ENCODE data around the gene SAMHD1. TPM values are rescaled to one million over a fixed set of nuclear protein-coding genes. Genes with fewer than 3 reads are reported as not detected.

SAMHD1 gene
- total and polyA plus RNA-seq, 2 of the 13 experiments (the other 11 are each of a cell fraction or from before 2014, with no cell fraction given), result 16.9 to 43.5 TPM

DNA sequence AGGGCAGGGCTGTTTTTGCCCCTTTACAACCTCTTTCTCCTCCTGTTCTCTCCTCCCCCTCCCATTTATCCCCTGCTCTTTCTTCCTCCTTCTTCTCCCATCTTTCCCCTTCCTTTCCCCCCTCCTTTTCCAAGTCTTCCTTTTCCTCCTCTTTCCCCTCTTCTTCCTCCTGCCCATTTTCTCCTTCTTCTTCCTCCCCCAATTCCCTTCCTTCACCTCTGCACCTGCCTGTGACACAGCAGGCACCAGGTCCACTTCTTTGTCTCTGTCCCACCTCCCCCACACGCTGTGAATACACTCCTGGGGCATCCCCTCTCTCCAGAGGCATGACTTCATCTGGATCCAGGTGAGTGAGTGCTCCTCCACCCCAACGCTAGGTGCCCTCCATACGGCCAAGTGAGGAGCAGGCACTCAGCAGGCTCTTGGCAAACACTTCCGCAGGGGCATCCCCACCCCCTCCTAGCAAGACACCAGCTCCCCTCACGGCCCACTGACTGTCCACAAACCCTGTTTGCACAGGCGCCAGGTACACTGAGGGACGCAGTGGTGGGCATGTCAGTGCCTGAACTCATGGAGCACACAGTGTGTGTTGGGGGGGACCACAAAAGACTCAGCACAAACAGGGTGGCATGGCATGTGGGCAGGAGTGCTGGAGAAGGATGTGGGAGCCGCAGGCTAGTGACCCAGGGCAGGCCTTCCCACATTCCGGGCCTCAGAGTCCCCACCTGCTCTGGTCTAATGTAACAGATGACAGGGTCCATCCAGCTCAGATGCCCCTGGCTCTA, 86.2 kb downstream of the SAMHD1 start (continued):
- no peak for TF ChIP-seq TRIM24 (CRISPR knock-in tag; IDR thresholded peaks at IDR 0.05)
- peak; percentile 32; the same call in 1 of the 2 replicates for TF ChIP-seq MYC (CRISPR knock-in tag; IDR thresholded peaks at IDR 0.05; ENCODE audit: borderline replicate concordance)
- TF ChIP-seq SNAPC2 (CRISPR knock-in tag; IDR thresholded peaks at IDR 0.05), result no peak
- TF ChIP-seq, protein P1, sequence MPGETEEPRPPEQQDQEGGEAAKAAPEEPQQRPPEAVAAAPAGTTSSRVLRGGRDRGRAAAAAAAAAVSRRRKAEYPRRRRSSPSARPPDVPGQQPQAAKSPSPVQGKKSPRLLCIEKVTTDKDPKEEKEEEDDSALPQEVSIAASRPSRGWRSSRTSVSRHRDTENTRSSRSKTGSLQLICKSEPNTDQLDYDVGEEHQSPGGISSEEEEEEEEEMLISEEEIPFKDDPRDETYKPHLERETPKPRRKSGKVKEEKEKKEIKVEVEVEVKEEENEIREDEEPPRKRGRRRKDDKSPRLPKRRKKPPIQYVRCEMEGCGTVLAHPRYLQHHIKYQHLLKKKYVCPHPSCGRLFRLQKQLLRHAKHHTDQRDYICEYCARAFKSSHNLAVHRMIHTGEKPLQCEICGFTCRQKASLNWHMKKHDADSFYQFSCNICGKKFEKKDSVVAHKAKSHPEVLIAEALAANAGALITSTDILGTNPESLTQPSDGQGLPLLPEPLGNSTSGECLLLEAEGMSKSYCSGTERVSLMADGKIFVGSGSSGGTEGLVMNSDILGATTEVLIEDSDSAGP (CRISPR knock-in tag; IDR thresholded peaks at IDR 0.05; ENCODE audit: borderline replicate concordance), result peak; percentile 30; the same call in 1 of the 2 replicates
- TF ChIP-seq, protein P2, sequence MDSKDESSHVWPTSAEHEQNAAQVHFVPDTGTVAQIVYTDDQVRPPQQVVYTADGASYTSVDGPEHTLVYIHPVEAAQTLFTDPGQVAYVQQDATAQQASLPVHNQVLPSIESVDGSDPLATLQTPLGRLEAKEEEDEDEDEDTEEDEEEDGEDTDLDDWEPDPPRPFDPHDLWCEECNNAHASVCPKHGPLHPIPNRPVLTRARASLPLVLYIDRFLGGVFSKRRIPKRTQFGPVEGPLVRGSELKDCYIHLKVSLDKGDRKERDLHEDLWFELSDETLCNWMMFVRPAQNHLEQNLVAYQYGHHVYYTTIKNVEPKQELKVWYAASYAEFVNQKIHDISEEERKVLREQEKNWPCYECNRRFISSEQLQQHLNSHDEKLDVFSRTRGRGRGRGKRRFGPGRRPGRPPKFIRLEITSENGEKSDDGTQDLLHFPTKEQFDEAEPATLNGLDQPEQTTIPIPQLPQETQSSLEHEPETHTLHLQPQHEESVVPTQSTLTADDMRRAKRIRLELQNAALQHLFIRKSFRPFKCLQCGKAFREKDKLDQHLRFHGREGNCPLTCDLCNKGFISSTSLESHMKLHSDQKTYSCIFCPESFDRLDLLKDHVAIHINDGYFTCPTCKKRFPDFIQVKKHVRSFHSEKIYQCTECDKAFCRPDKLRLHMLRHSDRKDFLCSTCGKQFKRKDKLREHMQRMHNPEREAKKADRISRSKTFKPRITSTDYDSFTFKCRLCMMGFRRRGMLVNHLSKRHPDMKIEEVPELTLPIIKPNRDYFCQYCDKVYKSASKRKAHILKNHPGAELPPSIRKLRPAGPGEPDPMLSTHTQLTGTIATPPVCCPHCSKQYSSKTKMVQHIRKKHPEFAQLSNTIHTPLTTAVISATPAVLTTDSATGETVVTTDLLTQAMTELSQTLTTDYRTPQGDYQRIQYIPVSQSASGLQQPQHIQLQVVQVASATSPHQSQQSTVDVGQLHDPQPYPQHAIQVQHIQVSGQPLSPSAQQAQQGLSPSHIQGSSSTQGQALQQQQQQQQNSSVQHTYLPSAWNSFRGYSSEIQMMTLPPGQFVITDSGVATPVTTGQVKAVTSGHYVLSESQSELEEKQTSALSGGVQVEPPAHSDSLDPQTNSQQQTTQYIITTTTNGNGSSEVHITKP (CRISPR knock-in tag; IDR thresholded peaks at IDR 0.05; ENCODE audit: low read depth), result no peak
- TF ChIP-seq ZSCAN31 (CRISPR knock-in tag; IDR thresholded peaks at IDR 0.05; ENCODE audit: low read depth), result peak; percentile 35; the same call in 1 of the 2 replicates
- no peak; the same call in 1 of the 2 replicates for TF ChIP-seq ZNF225 (CRISPR knock-in tag; IDR thresholded peaks at IDR 0.05)
- TF ChIP-seq REXO4 (CRISPR knock-in tag; IDR thresholded peaks at IDR 0.05; ENCODE audit: borderline replicate concordance), result no peak
- TF ChIP-seq ZNF263 (CRISPR knock-in tag; IDR thresholded peaks at IDR 0.05), result peak; percentile 87
- TF ChIP-seq, protein P3, sequence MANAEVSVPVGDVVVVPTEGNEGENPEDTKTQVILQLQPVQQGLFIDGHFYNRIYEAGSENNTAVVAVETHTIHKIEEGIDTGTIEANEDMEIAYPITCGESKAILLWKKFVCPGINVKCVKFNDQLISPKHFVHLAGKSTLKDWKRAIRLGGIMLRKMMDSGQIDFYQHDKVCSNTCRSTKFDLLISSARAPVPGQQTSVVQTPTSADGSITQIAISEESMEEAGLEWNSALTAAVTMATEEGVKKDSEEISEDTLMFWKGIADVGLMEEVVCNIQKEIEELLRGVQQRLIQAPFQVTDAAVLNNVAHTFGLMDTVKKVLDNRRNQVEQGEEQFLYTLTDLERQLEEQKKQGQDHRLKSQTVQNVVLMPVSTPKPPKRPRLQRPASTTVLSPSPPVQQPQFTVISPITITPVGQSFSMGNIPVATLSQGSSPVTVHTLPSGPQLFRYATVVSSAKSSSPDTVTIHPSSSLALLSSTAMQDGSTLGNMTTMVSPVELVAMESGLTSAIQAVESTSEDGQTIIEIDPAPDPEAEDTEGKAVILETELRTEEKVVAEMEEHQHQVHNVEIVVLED (CRISPR knock-in tag; IDR thresholded peaks at IDR 0.05; ENCODE audit: borderline replicate concordance), result no peak
- no peak for TF ChIP-seq NCOA1 (CRISPR knock-in tag; IDR thresholded peaks at IDR 0.05)
- TF ChIP-seq ZNF30 (CRISPR knock-in tag; IDR thresholded peaks at IDR 0.05), result no peak
- no peak for TF ChIP-seq ZNF224 (CRISPR knock-in tag; IDR thresholded peaks at IDR 0.05)
- TF ChIP-seq BORCS8-MEF2B (CRISPR knock-in tag; IDR thresholded peaks at IDR 0.05), result no peak
- TF ChIP-seq ZNF546 (CRISPR knock-in tag; conservative IDR thresholded peaks at IDR 0.05), result 0 out of 2 replicates have a peak, but pooled peaks have one; percentile 9
- TF ChIP-seq, protein P4, sequence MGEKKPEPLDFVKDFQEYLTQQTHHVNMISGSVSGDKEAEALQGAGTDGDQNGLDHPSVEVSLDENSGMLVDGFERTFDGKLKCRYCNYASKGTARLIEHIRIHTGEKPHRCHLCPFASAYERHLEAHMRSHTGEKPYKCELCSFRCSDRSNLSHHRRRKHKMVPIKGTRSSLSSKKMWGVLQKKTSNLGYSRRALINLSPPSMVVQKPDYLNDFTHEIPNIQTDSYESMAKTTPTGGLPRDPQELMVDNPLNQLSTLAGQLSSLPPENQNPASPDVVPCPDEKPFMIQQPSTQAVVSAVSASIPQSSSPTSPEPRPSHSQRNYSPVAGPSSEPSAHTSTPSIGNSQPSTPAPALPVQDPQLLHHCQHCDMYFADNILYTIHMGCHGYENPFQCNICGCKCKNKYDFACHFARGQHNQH (CRISPR knock-in tag; IDR thresholded peaks at IDR 0.05), result no peak
- no peak for TF ChIP-seq ISX (CRISPR knock-in tag; conservative IDR thresholded peaks at IDR 0.05)
- TF ChIP-seq, protein P5, sequence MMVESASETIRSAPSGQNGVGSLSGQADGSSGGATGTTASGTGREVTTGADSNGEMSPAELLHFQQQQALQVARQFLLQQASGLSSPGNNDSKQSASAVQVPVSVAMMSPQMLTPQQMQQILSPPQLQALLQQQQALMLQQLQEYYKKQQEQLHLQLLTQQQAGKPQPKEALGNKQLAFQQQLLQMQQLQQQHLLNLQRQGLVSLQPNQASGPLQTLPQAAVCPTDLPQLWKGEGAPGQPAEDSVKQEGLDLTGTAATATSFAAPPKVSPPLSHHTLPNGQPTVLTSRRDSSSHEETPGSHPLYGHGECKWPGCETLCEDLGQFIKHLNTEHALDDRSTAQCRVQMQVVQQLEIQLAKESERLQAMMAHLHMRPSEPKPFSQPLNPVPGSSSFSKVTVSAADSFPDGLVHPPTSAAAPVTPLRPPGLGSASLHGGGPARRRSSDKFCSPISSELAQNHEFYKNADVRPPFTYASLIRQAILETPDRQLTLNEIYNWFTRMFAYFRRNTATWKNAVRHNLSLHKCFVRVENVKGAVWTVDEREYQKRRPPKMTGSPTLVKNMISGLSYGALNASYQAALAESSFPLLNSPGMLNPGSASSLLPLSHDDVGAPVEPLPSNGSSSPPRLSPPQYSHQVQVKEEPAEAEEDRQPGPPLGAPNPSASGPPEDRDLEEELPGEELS (CRISPR knock-in tag; IDR thresholded peaks at IDR 0.05), result 0 out of 2 replicates have a peak, but pooled peaks have one; percentile 1
